UCSD-AML1 (cell line): ENCODE measurements around the gene PARD3B.

Source experiments
- DNase-seq: peaks from one replicate; lab custom pipeline; 2025; ENCODE audit not compliant: unreplicated experiment; lab: John Stamatoyannopoulos, UW

The PARD3B gene

DNA sequence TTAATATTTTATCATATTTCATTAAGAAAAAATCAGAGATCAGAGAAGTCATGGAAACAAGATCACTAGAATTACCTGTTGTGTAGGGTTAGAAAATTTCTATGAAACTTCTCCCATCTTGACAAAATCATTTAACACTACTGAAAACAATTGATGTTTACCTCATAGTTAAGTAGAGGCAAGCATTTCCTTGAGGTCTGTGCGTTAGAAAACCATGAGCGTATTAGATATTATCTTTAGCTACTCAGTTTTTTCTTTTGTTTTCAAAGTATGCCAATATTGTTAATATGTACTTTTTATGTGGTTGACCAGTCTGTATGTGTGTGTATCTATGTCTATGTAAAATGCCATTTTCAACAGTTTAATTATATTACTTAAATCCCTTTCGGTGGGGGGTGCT, 335.7 kb downstream of the PARD3B start:
- DNase-seq: no peak

GRCh38 chr2:204881655-204882054, 336.4 kb downstream of the PARD3B start:
- DNase-seq: no peak

DNA sequence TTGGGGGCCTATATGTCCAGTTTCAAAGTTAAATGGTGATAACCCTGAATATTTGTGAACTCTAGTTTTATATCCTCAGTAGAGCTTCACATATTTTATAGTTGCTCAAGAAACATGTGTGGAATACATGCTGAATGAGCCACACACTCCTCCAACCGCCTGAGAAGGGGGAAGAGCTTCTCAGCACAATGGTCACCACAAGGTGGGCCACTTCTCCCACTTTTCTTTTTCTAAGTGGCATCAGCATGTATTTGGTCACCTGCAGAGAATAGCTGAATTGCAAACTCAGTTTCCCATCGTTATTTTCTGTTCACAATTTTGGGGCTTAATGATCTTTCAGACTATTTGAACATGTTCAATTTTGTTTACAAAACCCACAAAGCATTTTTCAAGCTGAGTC, 340.5 kb downstream of the PARD3B start:
- DNase-seq: no peak

DNA sequence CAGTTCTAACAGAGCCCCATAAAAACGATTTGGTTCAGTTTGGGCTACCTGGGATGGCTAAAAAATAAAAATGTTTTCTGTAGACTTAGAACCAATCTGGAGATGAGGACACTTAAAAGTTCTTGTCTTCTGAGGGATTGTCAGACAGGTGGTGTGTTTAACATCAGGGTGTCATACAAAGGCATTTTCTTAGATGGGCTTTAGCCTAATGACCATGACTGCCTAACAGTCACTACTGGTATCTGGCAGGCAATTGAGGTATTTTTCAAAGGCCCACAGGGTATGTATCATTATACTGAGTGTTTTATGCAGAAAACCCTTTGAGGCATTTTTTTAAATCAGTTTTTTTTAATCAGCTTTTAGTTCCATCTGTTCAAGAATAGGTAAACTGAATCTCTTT, 341.4 kb downstream of the PARD3B start:
- no peak for DNase-seq

- DNase-seq: no peak
These were observed 342.9 kb downstream of the PARD3B start for GRCh38 chr2:204888222-204888621.

GRCh38 chr2:204890680-204891079, 345.4 kb downstream of the PARD3B start:
- DNase-seq: no peak

DNA sequence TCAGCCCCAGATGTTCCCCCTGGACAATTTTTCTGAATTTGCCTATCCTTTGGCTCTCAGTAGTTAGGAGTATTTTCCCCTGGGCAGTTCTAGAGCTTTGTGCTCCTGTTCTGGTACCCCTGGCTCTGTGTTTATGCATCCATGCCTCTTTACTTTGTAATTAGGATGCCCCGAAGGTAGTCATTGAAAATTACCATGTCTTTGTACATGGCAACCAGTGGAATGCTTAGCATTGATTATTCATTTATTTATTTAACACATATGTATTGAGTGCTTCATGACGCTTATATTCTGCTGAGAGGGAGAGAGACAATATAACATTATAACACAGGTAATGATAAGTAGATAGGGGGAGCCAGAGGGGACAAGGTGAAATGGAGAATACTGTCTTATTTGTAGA, 346.5 kb downstream of the PARD3B start:
- no peak for DNase-seq

GRCh38 chr2:204892506-204893255, 347.4 kb downstream of the PARD3B start:
- no peak for DNase-seq

GRCh38 chr2:204896146-204896545, 350.9 kb downstream of the PARD3B start:
- no peak for DNase-seq

DNA sequence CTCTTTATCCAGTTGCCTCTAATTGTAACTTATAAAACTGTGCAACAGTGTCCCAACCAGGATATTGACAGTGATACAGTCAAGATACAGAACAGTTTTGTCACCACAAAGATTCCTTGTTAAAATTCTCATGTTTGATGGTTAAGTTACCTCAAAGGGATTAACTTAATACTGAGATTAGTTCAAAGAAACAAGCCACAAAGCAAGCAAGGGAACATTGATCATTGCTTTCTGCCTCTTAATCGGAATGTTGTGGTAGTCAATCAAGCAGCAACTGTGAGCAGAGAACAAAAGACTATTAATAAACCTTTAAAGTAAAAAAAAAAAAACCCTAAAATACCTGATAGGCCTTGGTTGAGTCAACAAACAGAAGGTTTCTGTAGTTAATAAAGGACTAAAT, 352.3 kb downstream of the PARD3B start:
- no peak for DNase-seq

GRCh38 chr2:204898928-204899640, 353.8 kb downstream of the PARD3B start:
- DNase-seq: no peak

- DNase-seq: no peak
These were observed 354.7 kb downstream of the PARD3B start for GRCh38 chr2:204899983-204900382.

- DNase-seq: no peak
These were observed 355.2 kb downstream of the PARD3B start for GRCh38 chr2:204900487-204900886.

DNA sequence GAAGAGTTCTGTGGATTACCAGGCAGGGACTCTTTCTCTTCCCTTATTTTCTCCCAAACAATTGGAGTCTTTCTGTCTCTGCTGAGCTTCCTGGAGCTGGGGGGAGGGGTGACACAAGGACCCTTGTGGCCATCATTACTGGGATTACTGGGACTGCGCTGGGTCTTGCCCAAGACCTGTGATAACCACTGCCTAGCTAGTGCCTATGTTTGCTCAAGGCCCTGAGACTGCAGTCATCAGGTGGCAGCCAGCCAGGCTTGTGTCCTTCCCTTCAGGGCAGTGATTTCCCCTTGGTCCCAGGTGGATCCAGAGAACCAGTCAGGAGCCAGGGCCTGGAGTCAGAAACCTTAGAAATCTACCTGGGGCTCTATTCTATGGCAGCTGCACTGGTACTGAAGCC, 355.6 kb downstream of the PARD3B start:
- DNase-seq: no peak

DNA sequence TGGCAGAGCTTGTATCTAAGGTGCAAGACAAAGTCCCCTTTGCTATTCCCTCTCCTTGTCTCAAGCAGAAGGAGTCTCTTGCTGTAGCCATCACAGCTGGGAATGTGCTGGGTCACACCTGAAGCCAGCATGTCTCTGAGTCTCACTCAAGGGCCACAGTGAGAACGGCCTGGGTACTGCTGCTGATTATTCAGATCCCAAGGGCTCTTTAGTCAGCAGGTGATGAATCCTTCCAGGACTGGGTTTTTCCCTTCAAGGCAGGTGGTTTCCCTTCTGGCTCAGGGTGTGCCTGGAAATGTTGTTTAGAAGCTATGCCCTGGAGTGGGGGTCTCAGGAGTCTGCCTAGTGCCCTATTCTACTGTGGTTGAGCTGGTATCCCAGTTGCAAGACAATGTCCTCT, 356.3 kb downstream of the PARD3B start:
- no peak for DNase-seq

DNA sequence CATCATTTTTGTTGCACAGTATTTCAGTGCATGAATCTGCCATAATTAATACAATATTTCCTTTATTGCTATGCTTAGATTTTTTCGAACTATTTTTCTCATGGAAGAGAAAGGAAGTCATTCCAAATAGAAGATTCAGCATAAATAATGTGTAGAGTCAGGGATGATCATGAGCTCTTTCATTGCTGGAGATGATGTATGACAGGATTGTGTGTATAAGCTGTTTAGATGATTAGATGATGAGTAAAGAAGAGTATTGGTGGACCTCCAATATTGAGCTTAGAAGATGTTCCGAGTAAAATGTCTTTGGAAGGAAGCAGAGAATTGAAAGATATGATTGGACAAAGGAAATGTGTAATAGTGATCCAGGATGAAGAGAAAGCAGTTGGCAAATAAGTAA, 364.5 kb downstream of the PARD3B start:
- DNase-seq: no peak

GRCh38 chr2:204913312-204913711, 368.0 kb downstream of the PARD3B start:
- no peak for DNase-seq

- no peak for DNase-seq
These were observed 368.7 kb downstream of the PARD3B start for GRCh38 chr2:204913854-204914464.

GRCh38 chr2:204914708-204915107, 369.4 kb downstream of the PARD3B start:
- DNase-seq: no peak

DNA sequence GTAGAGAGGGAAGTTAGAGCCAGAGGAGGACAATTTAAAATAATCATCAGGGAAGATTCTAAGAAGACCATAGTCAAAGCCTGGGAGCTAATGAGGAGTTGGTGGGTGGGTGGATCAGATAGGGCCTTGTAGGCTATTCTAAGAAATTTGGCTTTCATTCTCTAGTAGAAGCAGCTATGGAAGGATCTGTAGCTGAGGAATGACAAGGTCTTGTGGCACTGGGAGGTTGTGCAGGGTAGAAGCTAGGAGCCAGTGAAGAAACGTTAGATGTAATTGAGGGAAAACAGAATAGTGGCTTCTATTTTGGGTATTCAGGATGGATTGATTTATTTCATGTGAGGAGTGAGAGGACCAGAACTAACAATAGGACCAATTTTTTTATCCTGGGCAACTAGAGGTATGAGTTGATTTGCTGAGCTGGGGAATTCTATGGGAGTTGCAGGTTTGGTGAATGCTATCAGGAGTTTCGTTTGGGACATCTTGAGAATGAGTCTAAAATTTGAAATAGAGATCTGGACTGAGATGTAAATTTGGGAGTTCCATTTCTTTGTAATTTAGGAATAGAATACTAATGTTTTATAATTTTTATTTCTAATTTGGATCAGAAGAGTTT, 371.9 kb downstream of the PARD3B start:
- no peak for DNase-seq

- no peak for DNase-seq
These were observed 375.5 kb downstream of the PARD3B start for GRCh38 chr2:204920776-204921175.

DNA sequence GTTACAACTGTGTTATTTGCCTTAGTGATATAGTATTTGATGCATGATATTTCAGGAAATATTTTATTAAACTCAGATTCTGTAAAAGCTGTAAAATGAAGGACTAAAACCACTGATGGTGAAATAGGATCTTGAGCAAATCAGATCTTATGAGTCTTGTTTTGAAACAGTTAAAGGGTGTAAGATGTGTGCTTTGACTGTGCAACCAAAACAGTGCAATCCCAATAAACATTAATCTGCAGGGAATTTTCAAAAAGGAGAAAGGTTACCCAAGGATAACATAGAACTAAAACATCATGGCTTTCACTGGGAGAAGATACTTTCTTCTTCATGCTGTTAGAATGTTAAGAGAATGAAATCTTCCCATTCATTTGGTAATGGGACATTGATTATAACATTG, 378.7 kb downstream of the PARD3B start:
- no peak for DNase-seq
